ENCODE results near the gene PMEPA1.

DNA sequence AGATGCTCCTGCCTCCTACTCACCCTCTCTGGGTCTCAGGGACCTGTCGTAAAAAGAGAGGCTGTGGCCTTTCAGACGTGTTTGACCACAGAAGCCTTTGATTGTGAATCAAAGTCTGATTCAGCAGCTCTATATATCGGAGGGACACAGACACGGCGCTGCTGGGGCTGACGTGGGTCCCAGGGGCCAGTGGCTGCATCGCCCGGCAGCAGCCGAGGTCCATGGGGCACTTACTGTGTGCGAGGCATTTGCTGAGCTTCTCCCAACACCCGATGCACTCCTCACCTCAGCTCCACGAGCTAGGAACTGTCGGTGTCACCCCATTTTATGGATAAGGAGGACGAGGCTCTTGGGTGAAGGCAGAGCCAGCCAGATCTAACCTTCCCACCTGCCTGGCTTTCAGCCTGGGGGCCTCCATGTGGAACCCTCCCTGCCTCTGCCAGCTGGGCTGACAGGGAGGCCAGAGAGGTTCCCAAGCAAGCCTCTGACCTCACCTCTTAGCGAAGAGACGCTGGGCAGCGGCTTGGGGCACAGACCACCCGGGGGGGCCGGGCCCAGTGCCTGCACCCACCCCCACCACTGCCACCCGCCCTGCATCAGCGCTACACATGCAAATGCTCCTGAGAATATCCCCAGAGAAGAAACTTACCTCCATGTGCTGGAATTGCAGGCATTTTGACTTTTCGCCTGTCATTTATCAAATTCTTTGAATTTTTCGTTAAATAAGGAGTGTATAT, 19.9 kb downstream of the PMEPA1 start:
- TF ChIP-seq POLR2A (IDR thresholded peaks at IDR 0.05; ENCODE audit: low read length) = no peak
- no peak for TF ChIP-seq GATA1 (IDR thresholded peaks at IDR 0.05; ENCODE audit: low read depth, low read length)

Data from erythroblast (primary cell).